K562 (cell line): ENCODE measurements around the gene PSMC1. TPM values are rescaled to one million over a fixed set of nuclear protein-coding genes. Genes with fewer than 3 reads are reported as not detected.

Source experiments
- ATAC-seq: fragments of 200-7000 bp; cut with Tn5 transposase; 3 replicates; pipeline ENCODE4 v1.9.1; 2020; ENCODE audit warnings: moderate library complexity
- BruUV-seq: library from RNA; stranded (reverse); fragments of 400-500 nt; replicated peaks from 2 replicates; lab custom pipeline; 2021; lab: Mats Ljungman, UMichigan
- CTCF ChIA-PET: fragments of 300-600 bp; formaldehyde crosslinking; extraction: SDS; loops from one replicate; lab custom pipeline; 2021; ENCODE audit warnings: low intra/inter-chr PET ratio; lab: Yijun Ruan, JAX
- POLR2A ChIA-PET: fragments of 300-600, 350-650 bp; sonication (Branson Sonifier 250); formaldehyde crosslinking; extraction: SDS; loops from one replicate; lab custom pipeline; 2021; ENCODE audit warnings: antibody characterized with exemption, inconsistent platforms; lab: Yijun Ruan, JAX
- DNase-seq, 4 experiments: peaks; one replicate each; pipeline versions ENCODE4 v3.0.0 to v3.0.0-alpha.2; 2011 to 2018; ENCODE audit warnings: low spot score in 3 of 4, mixed read lengths in 3 of 4; ENCODE audit errors: extremely low read depth in 1 of 4
- FAIRE-seq: peaks from 2 replicates; lab custom pipeline; 2011; peaks lifted over from hg19 to GRCh38; lab: Jason Lieb, UNC
- H2AFZ ChIP-seq: 2 replicates; pipeline ENCODE4 v1.6.0; 2011; ENCODE audit warnings: low read depth, low read length, control low read depth, inconsistent platforms
- H3K27ac ChIP-seq: fragments of 200-600 bp; 3 replicates; pipeline ENCODE4 v1.8.0; 2011; ENCODE audit warnings: low read depth, mild to moderate bottlenecking, control low read depth, inconsistent platforms, low read length, moderate library complexity, mixed read lengths; ENCODE audit errors: extremely low read depth
- H3K27me3 ChIP-seq, 2 experiments: fragments of 300-600 bp in 1 of 2; 2 replicates in 1 of 2; 3 replicates in 1 of 2; pipeline versions ENCODE4 v1.6.0 to v1.8.0; 2011; ENCODE audit warnings: inconsistent platforms in 2 of 2, low read length in 2 of 2, mild to moderate bottlenecking in 1 of 2, mixed read lengths in 1 of 2, moderate library complexity in 1 of 2; ENCODE audit not compliant: control insufficient read depth in 2 of 2, insufficient read depth in 2 of 2
- H3K36me3 ChIP-seq: fragments of 300-600 bp; 3 replicates; pipeline ENCODE4 v1.8.0; 2011; ENCODE audit warnings: mild to moderate bottlenecking, low read length, inconsistent platforms; ENCODE audit not compliant: control insufficient read depth, insufficient read depth
- H3K4me1 ChIP-seq, 2 experiments: fragments of 200-600 bp in 1 of 2; replicated peaks in 1 of 2; 2 replicates in 1 of 2; 3 replicates in 1 of 2; pipeline versions ENCODE4 v1.5.1 to v1.8.0; 2011; ENCODE audit warnings: inconsistent platforms in 2 of 2, low read length in 2 of 2, mild to moderate bottlenecking in 1 of 2, mixed read lengths in 1 of 2, moderate library complexity in 1 of 2; ENCODE audit not compliant: control insufficient read depth in 2 of 2, insufficient read depth in 2 of 2
- H3K4me2 ChIP-seq: 2 replicates; pipeline ENCODE4 v1.6.1; 2011; ENCODE audit warnings: low read length, control low read depth, inconsistent platforms, mixed read lengths; ENCODE audit not compliant: insufficient read depth
- H3K4me3 ChIP-seq: fragments of 200-600 bp; sonication (generic), shearing (Covaris generic); 2 replicates; pipeline ENCODE4 v1.5.1; 2016; ENCODE audit warnings: control low read depth, inconsistent platforms
- H3K79me2 ChIP-seq: fragments of 200-600 bp; 3 replicates; pipeline ENCODE4 v1.8.0; 2011; ENCODE audit warnings: low read length, inconsistent platforms; ENCODE audit not compliant: control insufficient read depth, insufficient read depth
- H3K9ac ChIP-seq, 2 experiments: 2 replicates each; pipeline versions ENCODE4 v1.6.0 to v1.6.1; 2011; ENCODE audit warnings: low read depth in 2 of 2, low read length in 2 of 2, control low read depth in 1 of 2, inconsistent platforms in 1 of 2, mild to moderate bottlenecking in 1 of 2, mixed read lengths in 1 of 2; ENCODE audit not compliant: insufficient read depth in 1 of 2
- H3K9me1 ChIP-seq: one replicate; pipeline ENCODE4 v1.6.0; 2011; ENCODE audit warnings: inconsistent platforms, mild to moderate bottlenecking, low read length, moderate library complexity; ENCODE audit not compliant: control insufficient read depth, insufficient read depth
- H3K9me3 ChIP-seq: replicated peaks from 2 replicates; pipeline ENCODE4 v1.5.1; 2011; ENCODE audit warnings: low read depth, low read length, inconsistent platforms; ENCODE audit not compliant: control insufficient read depth, insufficient read depth
- H4K20me1 ChIP-seq: replicated peaks from 2 replicates; pipeline ENCODE4 v1.6.1; 2011; ENCODE audit warnings: low read length, inconsistent platforms, mixed read lengths; ENCODE audit not compliant: control insufficient read depth, insufficient read depth
- CCNT2 ChIP-seq: IDR thresholded peaks from 2 replicates; pipeline ENCODE4 v1.6.1; 2011; ENCODE audit warnings: borderline replicate concordance, low read depth, mild to moderate bottlenecking, moderate library complexity, mixed read lengths, low read length; ENCODE audit not compliant: insufficient read length; ENCODE audit errors: extremely low read depth
- CEBPB ChIP-seq: fragments of 450-650 bp; IDR thresholded peaks from 2 replicates; pipeline ENCODE4 v1.6.1; 2016; ENCODE audit warnings: missing genetic modification characterization, missing compliant biosample characterization
- IRF2 ChIP-seq: sonication (generic); formaldehyde crosslinking; IDR thresholded peaks from 2 replicates; pipeline ENCODE4 v1.8.1; 2022; ENCODE audit warnings: mild to moderate bottlenecking, missing genetic modification reagents
- ZNF212 ChIP-seq: fragments of 450-650 bp; formaldehyde crosslinking; IDR thresholded peaks from 2 replicates; pipeline ENCODE4 v1.4.0; 2020; ENCODE audit warnings: mild to moderate bottlenecking
- ZNF444 ChIP-seq: fragments of 250-450 bp; sonication (Bioruptor Pico); IDR thresholded peaks from 2 replicates; pipeline ENCODE4 v1.4.0; 2020; ENCODE audit warnings: mild to moderate bottlenecking, moderate library complexity
- ZNF551 ChIP-seq: fragments of 250-450 bp; sonication (Bioruptor Pico); IDR thresholded peaks from 2 replicates; pipeline ENCODE4 v1.5.0; 2021; ENCODE audit warnings: mild to moderate bottlenecking, moderate library complexity
- WGBS: fragments of 100-300 bp; shearing (Covaris generic); methylation state at CpG from one replicate; pipeline ENCODE4 v1.1.6; 2016; ENCODE audit warnings: low coverage, mixed read lengths; ENCODE audit not compliant: insufficient coverage; ENCODE audit errors: missing lambda C conversion rate; 5-methylcytosine and 5-hydroxymethylcytosine counted together
- in situ Hi-C: fragments of 300-500 bp; cut with MboI; formaldehyde crosslinking; loops from 4 replicates; pipeline ENCODE4 v1.15.0; 2018; ENCODE audit warnings: inconsistent platforms, mixed read lengths
- intact Hi-C: fragments of 100-400 bp; cut with micrococcal nuclease; formaldehyde crosslinking; loops from 2 replicates; pipeline ENCODE4 v1.14.2; 2022
- polyA plus RNA-seq, 8 experiments: library from polyadenylated mRNA; depleted of rRNA in 4 of 8; stranded (reverse) in 5 of 8; unstranded in 3 of 8; fragments of >200 nt; fragmentation: Nextera tagmentation in 2 of 8; fragmentation: Illumina TruSeq in 1 of 8; extraction: Ambion mirVana in 2 of 8; extraction: Trizol in 1 of 8; gene quantifications; 2 replicates each; pipeline versions ENCODE4 v1.2.1 to v1.2.3, GENCODE V29; 2011 to 2014; ENCODE audit warnings: inconsistent platforms in 1 of 8, missing spikeins in 1 of 8
- total RNA-seq, 7 experiments: library from RNA; depleted of rRNA in 6 of 7; stranded (reverse); fragments of >200 nt in 6 of 7; fragmentation: Illumina TruSeq in 2 of 7; extraction: Trizol in 2 of 7; gene quantifications; 2 replicates each; pipeline versions ENCODE4 v1.2.1 to v1.2.3, GENCODE V29; 2011 to 2021; ENCODE audit warnings: low replicate concordance in 1 of 7
- TF ChIP-seq, protein P1 (sequence below), 3 experiments: fragments of 200-800 bp in 1 of 3; fragments of 250-450 bp in 1 of 3; fragments of 450-650 bp in 1 of 3; sonication (Bioruptor Pico) in 1 of 3; sonication (Bioruptor generic) in 1 of 3; formaldehyde crosslinking in 1 of 3; IDR thresholded peaks; 2 replicates each; pipeline versions ENCODE4 v1.6.1 to v1.8.0; 2016 to 2022; ENCODE audit warnings: mild to moderate bottlenecking in 2 of 3, missing genetic modification characterization in 2 of 3, missing compliant biosample characterization in 1 of 3, moderate library complexity in 1 of 3
- TF ChIP-seq, protein P2 (sequence below), 3 experiments: fragments of 200-800 bp in 1 of 3; sonication (Bioruptor generic) in 1 of 3; sonication (generic) in 1 of 3; formaldehyde crosslinking in 1 of 3; IDR thresholded peaks; 2 replicates each; pipeline versions ENCODE4 v1.6.1 to v1.8.0; 2016 to 2022; ENCODE audit warnings: mild to moderate bottlenecking in 2 of 3, missing compliant biosample characterization in 2 of 3, missing genetic modification characterization in 2 of 3, missing genetic modification reagents in 1 of 3

Gene PSMC1
- total and polyA plus RNA-seq, 9 of the 15 experiments (the other 6 are each of a cell fraction or from before 2014, with no cell fraction given) = 87.8 to 276 (median 165) TPM

- ATAC-seq (no peak), FAIRE-seq (no peak), DNase-seq (no peak)
- H3K79me2 ChIP-seq = no peaks in the 10 kb centered on the region
- POLR2A ChIA-PET = interaction anchor here (0.6 kb wide), 1 partner anchor 215 kb away, joined by 4 read pairs; no protein-coding TSS in a partner anchor
- CTCF ChIA-PET = no interaction called here
- TF ChIP-seq ZNF551 (CRISPR knock-in tag) = no peak
- TF ChIP-seq, protein P1, sequence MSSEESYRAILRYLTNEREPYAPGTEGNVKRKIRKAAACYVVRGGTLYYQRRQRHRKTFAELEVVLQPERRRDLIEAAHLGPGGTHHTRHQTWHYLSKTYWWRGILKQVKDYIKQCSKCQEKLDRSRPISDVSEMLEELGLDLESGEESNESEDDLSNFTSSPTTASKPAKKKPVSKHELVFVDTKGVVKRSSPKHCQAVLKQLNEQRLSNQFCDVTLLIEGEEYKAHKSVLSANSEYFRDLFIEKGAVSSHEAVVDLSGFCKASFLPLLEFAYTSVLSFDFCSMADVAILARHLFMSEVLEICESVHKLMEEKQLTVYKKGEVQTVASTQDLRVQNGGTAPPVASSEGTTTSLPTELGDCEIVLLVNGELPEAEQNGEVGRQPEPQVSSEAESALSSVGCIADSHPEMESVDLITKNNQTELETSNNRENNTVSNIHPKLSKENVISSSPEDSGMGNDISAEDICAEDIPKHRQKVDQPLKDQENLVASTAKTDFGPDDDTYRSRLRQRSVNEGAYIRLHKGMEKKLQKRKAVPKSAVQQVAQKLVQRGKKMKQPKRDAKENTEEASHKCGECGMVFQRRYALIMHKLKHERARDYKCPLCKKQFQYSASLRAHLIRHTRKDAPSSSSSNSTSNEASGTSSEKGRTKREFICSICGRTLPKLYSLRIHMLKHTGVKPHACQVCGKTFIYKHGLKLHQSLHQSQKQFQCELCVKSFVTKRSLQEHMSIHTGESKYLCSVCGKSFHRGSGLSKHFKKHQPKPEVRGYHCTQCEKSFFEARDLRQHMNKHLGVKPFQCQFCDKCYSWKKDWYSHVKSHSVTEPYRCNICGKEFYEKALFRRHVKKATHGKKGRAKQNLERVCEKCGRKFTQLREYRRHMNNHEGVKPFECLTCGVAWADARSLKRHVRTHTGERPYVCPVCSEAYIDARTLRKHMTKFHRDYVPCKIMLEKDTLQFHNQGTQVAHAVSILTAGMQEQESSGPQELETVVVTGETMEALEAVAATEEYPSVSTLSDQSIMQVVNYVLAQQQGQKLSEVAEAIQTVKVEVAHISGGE (CRISPR knock-in tag; IDR thresholded peaks at IDR 0.05) = no peak
- TF ChIP-seq ZNF212 (CRISPR knock-in tag) = no peak
- TF ChIP-seq ZNF444 (CRISPR knock-in tag) = no peak
- TF ChIP-seq, protein P2, sequence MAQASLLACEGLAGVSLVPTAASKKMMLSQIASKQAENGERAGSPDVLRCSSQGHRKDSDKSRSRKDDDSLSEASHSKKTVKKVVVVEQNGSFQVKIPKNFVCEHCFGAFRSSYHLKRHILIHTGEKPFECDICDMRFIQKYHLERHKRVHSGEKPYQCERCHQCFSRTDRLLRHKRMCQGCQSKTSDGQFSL (CRISPR knock-in tag; IDR thresholded peaks at IDR 0.05) = no peak
- TF ChIP-seq, protein P2 (tag; IDR thresholded peaks at IDR 0.05) = no peak
- no peak for TF ChIP-seq IRF2
- no peak for TF ChIP-seq CCNT2
- no peak for TF ChIP-seq CEBPB (tag)
- no peaks in the 10 kb centered on the region for H4K20me1 ChIP-seq
- H3K9me3 ChIP-seq = no peaks in the 10 kb centered on the region
- H3K9ac ChIP-seq = no peak overlapping the region
- peaks cover 51% of the 10 kb centered on the region; the same call in 2 of the 3 replicates for H3K36me3 ChIP-seq
- in situ Hi-C loops (no loop called here), intact Hi-C loops (loop anchor here (5.0 kb wide), 3 partner anchors 94 to 394 kb away; partner anchors contain the start of gene CALM1)
- H3K4me1 ChIP-seq = peaks cover 0 to 7% of the 10 kb centered on the region in 2 experiments; a peak in 2 of 5 replicates
- 100% methylated on average over 4 of the region's 4 CpGs for WGBS
- no peak overlapping the region for H3K27ac ChIP-seq
- TSS peak; percentile 29 for BruUV-seq
- no peaks in the 10 kb centered on the region for H3K27me3 ChIP-seq
- no peak overlapping the region for H3K4me3 ChIP-seq
- no peaks in the 10 kb centered on the region for H3K9me1 ChIP-seq
- no peak overlapping the region for H2AFZ ChIP-seq
- no peak overlapping the region for H3K4me2 ChIP-seq
Observed at GRCh38 chr14:90303473-90303872, 47.1 kb downstream of the PSMC1 start.
